ENCODE measurements around the gene UBXN11.
"Not testable (repeated sequence)": the region's sequence is repeated elsewhere in the genome, so short reads cannot be mapped to it uniquely, and the experiment has no call there.

UBXN11 gene

GRCh38 chr1:26337206-26337535, 30.7 kb upstream of the UBXN11 start:
- in situ Hi-C loops (cut with MboI; ENCODE audit: low sequenced_read_pairs): no loop called here

GRCh38 chr1:26336477-26337205, 30.2 kb upstream of the UBXN11 start:
- in situ Hi-C loops (cut with MboI; ENCODE audit: low sequenced_read_pairs): no loop called here

GRCh38 chr1:26335774-26336476, 29.5 kb upstream of the UBXN11 start:
- in situ Hi-C loops (cut with MboI; ENCODE audit: low sequenced_read_pairs): no loop called here

- in situ Hi-C loops (cut with MboI; ENCODE audit: low sequenced_read_pairs): not testable (repeated sequence)
Measured at GRCh38 chr1:26333312-26333711, 26.9 kb upstream of the UBXN11 start.

- in situ Hi-C loops (cut with MboI; ENCODE audit: low sequenced_read_pairs): no loop called here
Measured at GRCh38 chr1:26330276-26330675, 23.8 kb upstream of the UBXN11 start.

- in situ Hi-C loops (cut with MboI; ENCODE audit: low sequenced_read_pairs): not testable (repeated sequence)
Measured at GRCh38 chr1:26329380-26329779, 22.9 kb upstream of the UBXN11 start.

- in situ Hi-C loops (cut with MboI; ENCODE audit: low sequenced_read_pairs): no loop called here
Measured at GRCh38 chr1:26328597-26328996, 22.2 kb upstream of the UBXN11 start.

- in situ Hi-C loops (cut with MboI; ENCODE audit: low sequenced_read_pairs): no loop called here
Measured at GRCh38 chr1:26327956-26328362, 21.5 kb upstream of the UBXN11 start.

- in situ Hi-C loops (cut with MboI; ENCODE audit: low sequenced_read_pairs): loop anchor here (5.0 kb wide), 1 partner anchor 37 kb away; no protein-coding TSS in a partner anchor
Measured at GRCh38 chr1:26324550-26324949, 18.1 kb upstream of the UBXN11 start.

GRCh38 chr1:26323382-26323781, 16.9 kb upstream of the UBXN11 start:
- in situ Hi-C loops (cut with MboI; ENCODE audit: low sequenced_read_pairs): loop anchor here (5.0 kb wide), 1 partner anchor 36 kb away; no protein-coding TSS in a partner anchor

- in situ Hi-C loops (cut with MboI; ENCODE audit: low sequenced_read_pairs): loop anchor here (5.0 kb wide), 1 partner anchor 35 kb away; no protein-coding TSS in a partner anchor
Measured at GRCh38 chr1:26322042-26322331, 15.6 kb upstream of the UBXN11 start.

- in situ Hi-C loops (cut with MboI; ENCODE audit: low sequenced_read_pairs): loop anchor here (5.0 kb wide), 1 partner anchor 34 kb away; no protein-coding TSS in a partner anchor
Measured at GRCh38 chr1:26321315-26322041, 15.0 kb upstream of the UBXN11 start.

- in situ Hi-C loops (cut with MboI; ENCODE audit: low sequenced_read_pairs): loop anchor here (5.0 kb wide), 1 partner anchor 34 kb away; no protein-coding TSS in a partner anchor
Measured at GRCh38 chr1:26320896-26321295, 14.5 kb upstream of the UBXN11 start.

GRCh38 chr1:26318338-26319064, 12.1 kb upstream of the UBXN11 start:
- in situ Hi-C loops (cut with MboI; ENCODE audit: low sequenced_read_pairs): no loop called here

- in situ Hi-C loops (cut with MboI; ENCODE audit: low sequenced_read_pairs): no loop called here
Measured at GRCh38 chr1:26317612-26318337, 11.3 kb upstream of the UBXN11 start, which contains the start of gene CD52. TSS of gene CD52 (plus strand) at chr1:26317958. CDS start at chr1:26318018, 60 bp downstream.

- in situ Hi-C loops (cut with MboI; ENCODE audit: low sequenced_read_pairs): no loop called here
Measured at GRCh38 chr1:26317146-26317545, 10.7 kb upstream of the UBXN11 start.

- in situ Hi-C loops (cut with MboI; ENCODE audit: low sequenced_read_pairs): no loop called here
Measured at GRCh38 chr1:26315874-26316850, 9.7 kb upstream of the UBXN11 start.

- in situ Hi-C loops (cut with MboI; ENCODE audit: low sequenced_read_pairs): no loop called here
Measured at GRCh38 chr1:26314501-26314900, 8.1 kb upstream of the UBXN11 start.
